ENCODE measurements around the gene TRMU. TPM values are rescaled to one million over a fixed set of nuclear protein-coding genes. Genes with fewer than 3 reads are reported as not detected.

Gene TRMU
- total RNA-seq, 1 donor from 2014 or later = 29.8 TPM

GRCh38 chr22:46338636-46339035 is 3.1 kb downstream of the TRMU start:
- DNase-seq = no peak

DNA sequence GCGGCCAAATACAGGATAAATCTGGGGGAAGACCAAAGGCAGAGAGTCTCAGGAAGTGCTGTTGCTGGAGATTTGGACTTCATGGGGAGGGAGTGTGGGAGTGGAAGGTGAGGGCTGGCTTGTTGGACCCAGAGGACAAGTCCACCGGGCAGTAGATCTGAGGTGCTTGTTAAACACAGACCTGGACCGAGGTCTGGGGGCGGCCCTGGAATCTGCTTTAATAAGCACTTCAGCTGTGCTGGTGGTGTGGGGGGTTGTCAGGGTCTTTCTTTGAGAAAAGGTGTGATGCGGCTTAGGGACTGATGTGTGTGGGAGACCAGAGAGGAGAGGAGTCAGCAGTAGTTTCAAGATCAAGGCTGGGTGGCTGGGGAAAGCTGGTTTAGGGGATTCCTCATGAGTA is 4.4 kb downstream of the TRMU start:
- DNase-seq = no peak

DNA sequence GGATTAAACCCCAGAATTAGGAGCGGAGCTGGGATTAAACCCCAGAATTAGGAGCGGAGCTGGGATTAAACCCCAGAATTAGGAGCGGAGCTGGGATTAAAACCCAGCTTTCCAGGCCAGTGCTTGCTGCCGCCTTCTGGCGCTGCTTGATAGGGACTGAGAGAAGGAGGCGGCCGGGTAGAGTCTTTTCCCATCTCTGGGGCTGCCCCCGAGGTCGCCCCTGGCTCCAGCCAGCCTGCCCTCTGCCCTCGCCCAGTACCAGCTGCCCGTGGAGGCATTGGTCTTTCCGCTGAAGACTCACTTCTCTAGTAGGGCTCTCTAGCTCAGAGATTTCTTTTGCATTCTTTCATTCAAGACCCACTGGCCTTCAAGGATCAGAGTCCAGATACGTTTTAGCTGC is 5.2 kb downstream of the TRMU start:
- DNase-seq = no peak

DNA sequence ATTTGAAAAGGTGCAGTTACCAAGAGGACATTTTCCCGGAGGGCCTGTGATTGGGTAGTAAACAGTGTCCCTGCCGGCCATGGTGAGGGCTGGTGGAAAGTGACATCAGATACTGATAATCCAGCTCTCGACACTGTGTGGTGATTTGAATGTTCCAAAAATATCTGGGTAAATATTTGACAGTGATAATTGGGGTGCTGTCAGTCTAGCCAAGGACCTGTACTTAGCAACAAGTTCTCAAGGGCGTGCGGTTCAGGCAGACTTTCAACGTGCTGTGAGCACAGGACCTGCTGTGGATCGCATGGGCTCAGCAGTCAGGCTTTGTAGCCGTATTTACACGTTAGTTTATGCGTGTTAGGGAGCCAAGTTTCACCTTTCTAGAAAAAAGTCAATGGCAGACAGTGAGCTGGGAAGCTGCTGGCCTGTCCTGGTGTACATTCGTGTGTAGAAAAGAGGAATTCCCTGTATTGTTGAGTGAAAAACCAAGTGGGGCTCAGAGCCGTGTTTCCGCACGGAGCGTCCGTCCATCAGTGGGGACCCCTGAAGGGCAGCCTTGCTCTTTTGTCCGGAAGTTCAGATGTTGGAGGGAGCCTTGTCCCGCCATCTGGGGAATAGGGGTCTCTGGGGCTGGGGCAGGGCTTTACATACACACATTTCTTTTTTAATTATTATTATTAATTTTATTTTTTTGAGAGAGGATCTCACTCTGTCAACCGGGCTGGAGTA is 11.3 kb downstream of the TRMU start:
- DNase-seq = no peak

GRCh38 chr22:46347646-46348045 is 12.1 kb downstream of the TRMU start:
- DNase-seq = no peak

DNA sequence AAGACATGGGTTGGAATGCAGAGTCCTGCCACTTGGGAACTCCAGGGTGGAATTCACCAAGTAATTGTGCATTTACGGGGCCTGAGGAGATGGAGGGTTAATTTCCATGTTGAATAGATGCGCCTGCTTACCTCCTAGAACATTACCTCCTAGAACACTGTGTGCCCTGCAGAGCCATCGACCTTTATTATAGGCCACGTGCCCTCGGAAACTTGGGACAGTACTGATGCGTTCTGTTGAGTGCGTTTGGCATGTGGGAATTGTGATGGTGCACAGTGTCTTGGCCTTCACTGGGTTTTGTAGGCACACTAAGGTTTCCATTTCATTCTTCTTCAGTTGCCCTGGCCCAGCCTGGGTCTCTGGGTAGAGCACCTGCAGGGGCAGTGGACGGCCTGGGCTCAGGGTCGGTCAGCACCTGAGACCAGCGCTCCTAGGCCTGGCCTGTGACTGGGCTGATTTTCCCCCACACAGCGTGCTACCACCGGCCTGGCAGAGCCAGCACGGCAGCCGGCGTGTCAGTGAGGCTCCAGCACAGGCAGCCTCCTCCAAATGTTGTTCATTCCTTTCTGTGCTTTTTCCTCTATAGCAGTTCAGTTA is 12.7 kb downstream of the TRMU start:
- DNase-seq = no peak

DNA sequence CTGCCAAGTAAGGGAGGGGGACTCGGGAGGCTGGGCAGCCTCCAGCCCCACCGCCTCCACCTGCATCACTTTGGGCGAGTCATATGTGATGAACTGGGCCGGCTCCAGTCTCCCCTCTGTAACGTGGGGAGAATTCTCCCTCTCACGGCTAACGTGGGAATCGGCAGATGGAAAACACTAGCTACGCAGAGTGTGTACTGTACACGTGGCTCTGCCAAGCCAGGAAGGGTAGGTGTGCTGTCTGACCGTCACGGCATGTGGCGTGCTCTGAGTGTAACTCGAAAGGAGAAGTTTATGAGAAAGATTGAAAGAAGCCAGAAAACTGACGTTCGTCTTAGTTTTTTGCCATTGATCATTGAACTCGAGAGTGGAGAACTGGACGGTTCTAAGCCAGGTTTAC is 13.7 kb downstream of the TRMU start:
- DNase-seq = no peak

DNA sequence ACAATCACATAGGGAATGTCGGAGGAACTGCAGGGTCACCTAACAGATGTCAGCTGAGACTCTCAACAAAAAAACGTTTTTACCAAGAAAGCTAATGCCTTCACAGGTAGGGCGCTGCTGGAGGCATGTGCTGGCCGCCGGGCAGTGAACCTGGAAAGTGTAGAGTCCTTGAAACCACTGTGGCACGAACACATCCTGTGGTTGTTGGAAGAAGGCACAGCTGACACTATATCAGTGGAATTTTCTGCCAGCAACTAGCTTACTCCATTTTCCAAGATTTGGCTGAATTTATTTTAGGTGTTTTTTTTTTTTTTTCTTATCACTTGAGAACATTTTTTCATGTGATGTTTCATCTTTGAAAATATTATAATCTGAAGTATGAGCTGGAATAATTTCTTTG is 14.2 kb downstream of the TRMU start:
- DNase-seq = no peak

GRCh38 chr22:46350121-46350520 is 14.6 kb downstream of the TRMU start:
- DNase-seq = no peak

- no peak for DNase-seq
Observed at GRCh38 chr22:46350646-46351045, 15.1 kb downstream of the TRMU start.

DNA sequence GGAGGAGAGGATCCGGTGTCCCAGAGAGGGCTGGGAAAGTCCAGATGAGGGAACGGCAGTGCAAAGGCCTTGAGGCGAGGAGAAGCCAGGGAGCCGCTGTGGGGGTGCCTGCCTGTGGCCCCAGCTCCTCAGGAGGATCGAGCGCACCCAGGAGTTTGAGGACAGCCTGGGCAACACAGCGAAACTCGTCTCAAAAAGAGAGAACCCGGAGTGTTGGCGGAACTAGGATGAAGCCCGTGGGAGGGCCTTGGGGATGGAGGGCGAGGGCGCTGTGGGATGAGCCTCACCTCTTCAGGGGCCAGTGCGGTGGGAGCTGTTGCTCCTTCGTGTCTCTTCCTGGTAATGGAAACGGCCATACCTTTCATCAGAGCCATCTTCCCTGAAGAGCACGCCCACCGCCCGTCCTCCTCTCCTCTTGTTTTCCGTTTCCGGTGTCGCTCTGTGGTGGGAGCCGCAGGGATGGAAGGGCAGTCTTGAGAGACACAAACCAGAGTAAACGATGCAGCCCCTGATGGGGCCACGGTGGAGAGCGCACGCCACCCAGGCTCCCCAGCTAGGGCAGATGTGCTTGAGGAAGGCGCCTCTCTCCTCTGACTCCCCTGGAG is 15.7 kb downstream of the TRMU start:
- DNase-seq = no peak

- no peak for DNase-seq
Observed at GRCh38 chr22:46351767-46352166, 16.3 kb downstream of the TRMU start.

DNA sequence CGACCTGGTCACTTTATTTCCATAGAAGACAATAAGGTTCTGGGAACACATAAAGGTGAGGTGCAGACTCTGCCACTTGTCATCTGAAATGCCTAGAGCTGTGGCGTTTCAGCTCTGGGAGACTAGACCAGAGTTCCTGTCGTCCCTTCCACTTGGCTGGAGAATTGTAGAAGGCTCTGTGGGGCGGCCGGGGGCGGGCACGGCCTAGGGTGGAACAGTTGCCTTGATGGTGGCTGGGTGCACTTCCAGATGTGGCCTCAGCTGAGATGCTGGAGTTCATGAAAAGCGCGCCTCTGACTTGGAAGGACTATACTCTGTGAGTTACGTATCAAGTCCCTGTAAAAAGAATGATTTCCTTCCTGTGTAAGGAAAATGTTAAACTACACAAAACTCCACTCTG is 16.8 kb downstream of the TRMU start:
- DNase-seq = no peak

- DNase-seq = no peak
Observed at GRCh38 chr22:46352691-46353386, 17.3 kb downstream of the TRMU start.

DNA sequence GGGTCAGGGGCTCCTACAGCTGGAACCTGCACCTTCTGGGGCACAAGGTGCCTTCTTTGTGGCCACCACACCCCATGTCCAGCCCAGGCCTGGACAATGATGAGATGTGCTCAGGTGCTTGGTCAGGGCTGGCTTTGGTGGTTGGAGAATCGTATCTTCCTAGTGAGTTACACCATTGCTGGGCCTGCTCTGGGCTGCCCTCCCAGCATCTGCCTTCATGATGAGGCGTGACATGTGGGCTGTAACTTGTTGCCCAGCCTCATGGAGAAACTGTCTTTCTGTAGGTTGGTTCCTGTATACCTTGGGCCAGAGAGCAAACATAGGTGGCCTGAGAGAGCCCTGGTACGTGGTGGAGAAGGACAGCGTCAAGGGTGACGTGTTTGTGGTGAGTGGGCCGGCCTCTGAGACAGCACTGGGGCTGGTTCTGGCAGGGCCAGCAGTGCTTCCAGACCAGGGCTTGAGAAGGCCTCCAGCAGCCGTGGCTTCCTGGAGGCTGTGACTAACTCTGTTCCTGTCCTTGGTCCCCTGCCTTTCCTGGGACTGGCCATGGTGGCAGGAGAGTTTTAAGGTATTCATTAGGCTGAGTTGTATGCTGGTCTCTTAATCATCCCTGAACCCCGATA is 18.1 kb downstream of the TRMU start:
- no peak for DNase-seq

GRCh38 chr22:46354176-46354992 is 18.9 kb downstream of the TRMU start:
- DNase-seq = no peak

- DNase-seq = no peak
Observed at GRCh38 chr22:46354993-46355305, 19.4 kb downstream of the TRMU start.

DNA sequence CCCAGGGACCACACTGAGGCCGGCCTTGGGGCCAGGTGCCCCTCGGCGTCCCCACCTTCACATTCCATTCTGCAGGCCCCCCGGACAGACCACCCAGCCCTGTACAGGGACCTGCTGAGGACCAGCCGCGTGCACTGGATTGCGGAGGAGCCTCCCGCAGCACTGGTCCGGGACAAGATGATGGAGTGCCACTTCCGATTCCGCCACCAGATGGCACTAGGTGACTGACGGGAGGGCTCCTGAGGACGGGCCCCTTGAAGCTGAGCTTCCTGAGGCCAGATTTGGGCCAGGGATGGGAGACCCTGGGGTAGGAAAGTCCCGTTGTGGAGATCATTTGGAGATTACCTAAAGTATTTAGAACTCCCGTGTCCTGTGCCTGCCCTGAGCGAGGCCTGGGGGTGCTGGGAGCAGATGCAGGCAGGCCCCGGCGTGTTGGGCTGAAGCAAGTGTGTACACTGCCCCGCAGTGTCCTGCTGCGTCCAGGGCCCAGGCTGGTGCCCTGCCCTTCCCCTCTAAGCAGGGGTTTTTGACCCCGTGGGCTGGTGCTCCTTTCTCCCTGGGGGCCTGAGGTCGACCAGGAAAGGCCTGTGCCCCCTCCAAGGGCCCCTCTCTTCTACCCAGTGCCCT is 20.0 kb downstream of the TRMU start:
- DNase-seq = peak; percentile 14

DNA sequence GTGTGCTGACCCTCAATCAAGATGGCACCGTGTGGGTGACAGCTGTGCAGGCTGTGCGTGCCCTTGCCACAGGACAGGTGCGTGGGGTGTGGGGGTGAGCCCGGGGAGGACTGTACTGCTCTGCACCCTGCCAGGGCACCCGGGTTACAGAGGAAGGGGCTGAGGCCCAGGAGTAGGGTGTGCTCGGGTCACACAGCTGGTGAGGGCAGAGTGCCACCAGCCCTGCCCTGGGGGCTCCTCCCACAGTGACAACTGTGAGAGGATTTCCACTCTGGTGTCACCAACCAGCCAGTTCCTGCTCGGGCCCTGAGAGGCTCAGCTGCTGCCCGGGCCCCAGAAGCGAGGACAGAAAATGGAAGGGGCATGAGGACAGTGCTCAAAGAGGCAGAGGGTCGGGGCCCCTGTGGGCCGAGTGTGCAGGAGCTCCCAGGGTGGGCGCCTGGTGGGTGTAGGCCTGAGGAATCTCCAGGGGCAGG is 20.5 kb downstream of the TRMU start:
- DNase-seq = no peak

DNA sequence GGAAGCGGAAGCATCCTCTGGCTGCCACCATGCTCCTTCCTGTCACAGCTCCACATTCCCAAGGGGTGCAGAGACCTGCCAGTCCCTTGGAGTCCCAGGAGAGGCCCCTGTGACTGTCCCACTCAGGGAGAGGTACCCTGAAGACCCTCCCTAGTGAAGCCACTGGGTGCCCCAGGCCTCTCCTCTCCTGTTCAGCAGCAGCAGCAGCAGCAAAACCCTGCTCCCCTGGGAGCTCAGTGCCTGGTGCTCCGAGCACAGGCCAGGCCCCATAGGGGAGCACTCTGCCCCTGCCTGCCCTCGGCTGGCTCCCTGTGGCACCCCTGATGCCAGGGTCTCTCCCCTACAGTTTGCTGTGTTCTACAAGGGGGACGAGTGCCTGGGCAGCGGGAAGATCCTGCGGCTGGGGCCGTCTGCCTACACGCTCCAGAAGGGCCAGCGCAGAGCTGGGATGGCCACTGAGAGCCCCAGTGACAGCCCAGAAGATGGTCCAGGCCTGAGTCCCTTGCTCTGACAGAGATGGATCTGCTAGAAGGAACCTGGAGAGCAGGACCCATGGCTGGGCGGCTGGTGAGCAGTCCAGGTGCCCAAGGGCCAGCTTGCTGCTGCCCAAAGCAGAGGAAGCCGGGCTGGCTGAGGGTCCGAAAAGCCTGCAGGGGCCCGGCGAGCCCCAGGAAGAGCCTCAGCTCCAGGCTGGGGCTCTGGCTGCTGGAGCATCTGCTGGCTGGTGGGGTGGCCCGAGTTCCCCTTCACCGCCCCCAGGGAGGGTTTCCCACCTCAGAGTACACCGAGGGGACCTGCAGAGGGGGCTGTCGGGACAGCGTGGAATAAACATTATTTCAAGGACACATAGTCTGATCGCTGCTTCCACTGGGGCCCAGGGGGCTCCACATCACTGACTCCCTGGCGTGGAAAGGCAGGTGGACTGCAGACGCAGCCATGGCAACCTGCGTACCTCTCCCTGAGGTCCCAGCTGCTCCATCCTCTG is 21.3 kb downstream of the TRMU start:
- no peak for DNase-seq

All from skin of body (tissue), 2 donors.